Measurements from ENCODE around the gene ZBTB7B. TPM values are rescaled to one million over a fixed set of nuclear protein-coding genes. Genes with fewer than 3 reads are reported as not detected.
A peak's percentile ranks its signal among the peaks of the same experiment; 100 is the strongest.

The ZBTB7B gene
- polyA plus RNA-seq, 6 donors from 2014 or later: 2.2 to 5.5 (median 2.7) TPM; not detected in 1

DNA sequence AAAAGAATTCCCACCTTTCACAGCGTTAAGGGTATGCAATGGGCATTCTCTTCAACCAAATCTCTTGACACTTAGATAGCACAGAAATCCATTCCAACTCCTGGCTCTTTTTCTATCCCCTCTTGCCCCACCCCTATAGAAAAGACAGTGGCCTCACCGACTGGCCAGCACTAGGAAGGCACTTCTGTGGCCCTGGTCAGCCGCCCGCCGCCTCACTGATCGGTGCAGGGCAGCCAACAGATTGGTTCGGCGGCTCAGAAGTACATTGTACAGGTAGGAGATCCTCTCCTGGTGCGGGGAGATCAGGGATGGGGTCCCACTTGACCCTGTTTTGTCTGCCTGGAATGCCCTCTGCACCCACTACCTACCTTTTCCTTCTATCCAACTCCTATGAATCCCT is 21.7 kb downstream of the ZBTB7B start:
- no peaks in the 10 kb centered on the region for H3K36me3 Mint-ChIP-seq
- no peaks in the 10 kb centered on the region for H3K9me3 Mint-ChIP-seq
- no peak overlapping the region for H3K4me3 Mint-ChIP-seq
- no peak for ATAC-seq (ENCODE audit: low read depth in 2 of 2)
- peak overlapping the region in 1 of 6 donors; percentile 14 for H3K27ac Mint-ChIP-seq
- DNase-seq: no peak
- H3K27me3 Mint-ChIP-seq: no peaks in the 10 kb centered on the region
- H3K4me1 Mint-ChIP-seq: peaks cover 7 to 18% (median 13%) of the 10 kb centered on the region in 3 donors

DNA sequence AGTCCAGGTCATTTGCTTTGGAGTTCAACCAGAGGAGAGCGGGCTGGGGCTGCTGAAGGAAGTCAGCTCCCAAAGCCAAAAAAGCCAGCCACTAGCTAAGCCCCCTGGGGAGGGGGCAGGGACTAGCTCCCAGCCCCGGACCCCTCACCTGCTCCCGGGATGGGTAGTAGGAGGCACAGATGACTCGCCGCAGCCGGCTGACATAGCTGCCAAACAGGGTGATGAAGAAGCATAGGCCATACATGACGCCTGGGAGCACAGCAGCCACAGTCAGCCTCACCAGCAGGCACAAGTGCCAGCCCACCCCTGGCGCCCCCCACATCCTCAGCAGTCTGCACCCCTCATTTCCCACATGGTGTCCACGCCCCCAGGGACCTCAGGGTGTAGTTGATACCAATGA is 23.6 kb downstream of the ZBTB7B start:
- DNase-seq (no peak), ATAC-seq (ENCODE audit: low read depth in 2 of 2) (no peak)
- no peak overlapping the region for H3K27ac Mint-ChIP-seq
- H3K9me3 Mint-ChIP-seq: no peaks in the 10 kb centered on the region
- H3K27me3 Mint-ChIP-seq: no peaks in the 10 kb centered on the region
- H3K4me1 Mint-ChIP-seq: peaks cover 0 to 9% (median 4%) of the 10 kb centered on the region in 3 donors
- no peaks in the 10 kb centered on the region for H3K36me3 Mint-ChIP-seq
- no peak overlapping the region for H3K4me3 Mint-ChIP-seq

DNA sequence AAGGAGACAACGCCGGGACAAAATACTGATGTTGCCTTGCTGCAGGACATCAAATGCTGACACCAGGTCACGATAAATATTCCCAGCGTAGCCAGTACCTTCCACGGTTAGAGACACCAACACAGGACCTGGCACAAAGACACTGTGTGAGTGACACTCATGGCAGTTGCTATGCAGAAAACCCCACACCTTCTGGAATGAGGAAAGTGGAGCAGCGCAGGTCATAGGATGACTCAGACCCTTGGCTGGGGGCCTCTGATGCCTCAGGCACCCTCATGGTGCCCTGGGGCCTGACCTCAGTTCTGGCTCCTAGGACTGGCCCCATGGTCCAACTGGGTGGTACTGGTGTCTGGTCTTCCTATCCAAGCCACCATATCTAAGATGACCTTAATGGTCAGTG is 24.0 kb downstream of the ZBTB7B start:
- ATAC-seq (ENCODE audit: low read depth in 2 of 2) (no peak), DNase-seq (no peak)
- Mint-ChIP-seq H3K4me1 (peaks cover 0 to 5% (median under 1%) of the 10 kb centered on the region in 3 donors), H3K27me3 (no peaks in the 10 kb centered on the region), H3K36me3 (no peaks in the 10 kb centered on the region), H3K9me3 (no peaks in the 10 kb centered on the region), H3K27ac (no peak overlapping the region), H3K4me3 (no peak overlapping the region)

DNA sequence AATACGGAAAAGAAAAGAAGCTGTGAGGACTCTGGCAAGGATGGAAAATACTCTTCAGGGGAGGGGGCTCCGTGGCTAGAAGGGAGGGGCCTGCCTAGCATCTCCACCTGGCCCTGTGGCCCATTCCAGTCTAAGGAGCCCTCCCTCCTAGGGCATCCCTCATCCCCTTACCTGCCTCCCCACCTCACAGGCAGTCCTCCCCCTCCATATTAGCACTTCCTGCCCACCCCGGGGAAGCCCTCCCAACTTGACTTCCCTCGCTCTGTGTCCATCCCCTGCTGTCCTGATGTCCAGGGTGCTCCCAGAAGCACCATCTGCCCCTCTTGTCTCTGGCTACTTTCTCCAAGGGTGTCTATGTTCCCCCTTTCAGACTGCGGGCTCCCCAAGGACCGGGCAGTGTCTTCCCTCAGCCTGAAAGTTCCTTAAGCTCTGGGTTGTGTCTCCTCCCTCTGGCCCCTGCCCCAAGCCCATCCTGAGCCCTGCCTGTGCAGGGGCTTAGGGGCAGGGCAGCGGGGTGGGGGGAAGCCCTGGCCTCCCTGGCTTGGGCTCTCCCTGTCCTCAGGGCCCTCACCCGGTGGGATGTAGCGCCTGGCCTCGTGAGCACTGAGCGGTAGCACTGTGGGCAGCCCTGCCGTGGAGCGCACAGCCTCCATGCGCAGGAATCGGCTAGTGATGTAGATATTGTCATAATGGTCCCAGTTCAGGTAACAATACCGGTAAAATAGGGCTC is 27.1 kb downstream of the ZBTB7B start:
- no peak overlapping the region for H3K4me3 Mint-ChIP-seq
- no peaks in the 10 kb centered on the region for H3K36me3 Mint-ChIP-seq
- peaks cover 0 to 4% (median 0%) of the 10 kb centered on the region in 3 donors for H3K27me3 Mint-ChIP-seq
- ATAC-seq (ENCODE audit: low read depth in 2 of 2): no peak
- H3K9me3 Mint-ChIP-seq: no peaks in the 10 kb centered on the region
- H3K27ac Mint-ChIP-seq: no peak overlapping the region
- no peaks in the 10 kb centered on the region for H3K4me1 Mint-ChIP-seq
- DNase-seq: no peak

DNA sequence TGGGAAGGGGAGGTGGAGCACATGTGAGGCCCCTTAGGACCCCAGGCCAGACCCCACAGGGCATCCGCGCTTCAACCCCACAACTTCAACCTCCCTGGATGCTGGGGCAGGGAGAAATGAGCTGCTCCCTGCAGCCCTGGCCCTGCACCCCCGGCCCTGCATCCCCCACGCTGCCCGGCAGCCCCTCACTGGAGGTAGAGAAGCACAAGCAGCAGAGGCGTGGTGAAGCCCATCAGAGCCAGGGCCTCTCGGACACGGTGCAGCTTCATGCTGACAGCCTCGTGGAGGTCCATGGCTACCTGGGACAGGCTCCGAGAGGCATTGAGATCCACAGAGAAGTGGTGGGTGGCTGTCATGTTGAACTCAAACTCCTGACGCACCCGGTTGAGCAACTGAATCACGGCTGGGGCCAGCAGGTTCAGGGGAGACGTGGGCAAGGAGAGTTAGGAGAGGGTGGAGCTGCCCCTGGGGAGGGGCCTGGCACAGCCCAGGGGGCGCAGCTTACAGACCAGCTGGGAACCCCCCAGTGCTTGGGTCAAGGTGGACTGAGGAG is 27.7 kb downstream of the ZBTB7B start:
- H3K9me3 Mint-ChIP-seq: no peaks in the 10 kb centered on the region
- no peaks in the 10 kb centered on the region for H3K36me3 Mint-ChIP-seq
- peaks cover 0 to 10% (median 0%) of the 10 kb centered on the region in 3 donors for H3K27me3 Mint-ChIP-seq
- no peak overlapping the region for H3K27ac Mint-ChIP-seq
- ATAC-seq (ENCODE audit: low read depth in 2 of 2): no peak
- no peaks in the 10 kb centered on the region for H3K4me1 Mint-ChIP-seq
- DNase-seq: no peak
- H3K4me3 Mint-ChIP-seq: no peak overlapping the region

DNA sequence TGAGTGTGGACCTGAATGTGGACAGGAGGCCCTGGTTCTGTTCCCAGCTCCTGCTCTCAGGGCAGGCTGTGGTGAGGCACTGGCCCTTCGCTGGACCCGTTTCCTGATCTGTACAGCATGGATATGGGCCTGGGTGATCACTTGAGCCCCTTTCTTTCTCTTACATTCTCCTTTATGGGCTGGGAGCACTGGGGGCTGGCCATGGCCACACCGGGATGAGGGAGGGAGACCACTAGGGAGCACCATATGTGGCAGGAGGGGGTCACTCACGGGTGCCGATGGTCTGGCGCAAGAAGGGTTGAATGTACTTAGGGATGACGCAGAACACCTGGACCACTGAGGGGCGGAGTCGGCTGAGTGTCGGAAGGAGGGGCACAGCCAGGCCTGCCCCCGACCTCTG is 28.3 kb downstream of the ZBTB7B start:
- DNase-seq (no peak), ATAC-seq (ENCODE audit: low read depth in 2 of 2) (no peak)
- Mint-ChIP-seq H3K27me3 (peaks cover 0 to 10% (median 0%) of the 10 kb centered on the region in 3 donors), H3K4me3 (no peak overlapping the region), H3K36me3 (no peaks in the 10 kb centered on the region), H3K4me1 (no peaks in the 10 kb centered on the region), H3K27ac (no peak overlapping the region), H3K9me3 (no peaks in the 10 kb centered on the region)

DNA sequence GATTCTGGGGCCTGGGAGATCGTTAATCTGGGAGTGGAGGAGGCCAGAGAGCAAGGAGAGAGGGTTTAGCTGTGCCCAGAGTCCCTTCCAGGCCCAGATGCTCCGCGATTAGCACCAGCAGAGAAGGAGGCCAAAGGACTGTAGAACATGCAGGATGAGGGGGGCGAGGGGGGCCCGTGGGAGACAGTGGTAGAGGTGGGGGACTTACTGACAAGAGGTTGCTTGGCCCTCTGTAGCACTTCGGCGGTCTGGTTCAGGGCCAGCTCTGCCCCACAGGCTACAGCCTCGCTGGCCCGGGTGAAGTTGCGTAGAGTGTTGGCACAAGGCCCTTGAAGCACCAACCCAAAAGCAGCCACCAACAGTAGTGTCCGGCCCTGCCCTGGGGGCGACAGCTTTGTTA is 30.3 kb downstream of the ZBTB7B start:
- Mint-ChIP-seq H3K27me3 (peaks cover 0 to 12% (median under 1%) of the 10 kb centered on the region in 3 donors), H3K4me1 (no peaks in the 10 kb centered on the region), H3K9me3 (no peaks in the 10 kb centered on the region), H3K36me3 (no peaks in the 10 kb centered on the region), H3K4me3 (no peak overlapping the region), H3K27ac (peak overlapping the region in 1 of 6 donors; percentile 60)
- no peak for DNase-seq
- no peak for ATAC-seq (ENCODE audit: low read depth in 2 of 2)

DNA sequence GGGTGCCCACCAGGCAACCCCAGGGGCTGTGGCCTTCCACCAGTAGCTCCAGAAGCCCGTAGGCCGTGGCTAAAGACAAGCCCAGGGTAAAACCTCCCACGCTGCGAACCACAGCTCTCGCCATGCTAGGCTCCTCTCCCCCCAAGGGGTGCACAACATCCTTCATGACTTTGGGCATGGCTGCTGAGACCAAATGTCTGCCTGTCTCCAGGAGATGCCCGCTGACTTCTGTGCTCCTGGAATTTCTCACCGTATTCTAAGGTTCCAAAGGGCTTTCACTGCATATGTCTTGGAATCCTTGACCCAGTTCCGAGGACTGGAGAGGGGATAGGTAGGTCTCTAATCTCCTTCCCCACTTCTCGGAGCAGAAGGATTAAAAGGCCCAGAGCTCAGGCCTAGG is 30.9 kb downstream of the ZBTB7B start, which contains the start of the genes DCST1 and DCST2:
Gene DCST1 (plus strand): TSS at position 301 of the 400 bp plus-strand sequence. CDS start 213 bp downstream, outside the sequence.
Gene DCST2 (minus strand): TSS at position 258 of the 400 bp plus-strand sequence. CDS start 80 bp downstream, at position 178.
- Mint-ChIP-seq H3K4me3 (peak within 1 kb of the TSS in 1 of 8 donors; percentile 34), H3K4me1 (no peaks in the 10 kb centered on the region), H3K27me3 (peaks cover 2 to 18% (median 7%) of the 10 kb centered on the region in 3 donors), H3K9me3 (no peaks in the 10 kb centered on the region), H3K36me3 (no peaks in the 10 kb centered on the region), H3K27ac (peak within 1 kb of the TSS in 1 of 6 donors; percentile 60)
- no peak for ATAC-seq (ENCODE audit: low read depth in 2 of 2)
- DNase-seq: no peak

DNA sequence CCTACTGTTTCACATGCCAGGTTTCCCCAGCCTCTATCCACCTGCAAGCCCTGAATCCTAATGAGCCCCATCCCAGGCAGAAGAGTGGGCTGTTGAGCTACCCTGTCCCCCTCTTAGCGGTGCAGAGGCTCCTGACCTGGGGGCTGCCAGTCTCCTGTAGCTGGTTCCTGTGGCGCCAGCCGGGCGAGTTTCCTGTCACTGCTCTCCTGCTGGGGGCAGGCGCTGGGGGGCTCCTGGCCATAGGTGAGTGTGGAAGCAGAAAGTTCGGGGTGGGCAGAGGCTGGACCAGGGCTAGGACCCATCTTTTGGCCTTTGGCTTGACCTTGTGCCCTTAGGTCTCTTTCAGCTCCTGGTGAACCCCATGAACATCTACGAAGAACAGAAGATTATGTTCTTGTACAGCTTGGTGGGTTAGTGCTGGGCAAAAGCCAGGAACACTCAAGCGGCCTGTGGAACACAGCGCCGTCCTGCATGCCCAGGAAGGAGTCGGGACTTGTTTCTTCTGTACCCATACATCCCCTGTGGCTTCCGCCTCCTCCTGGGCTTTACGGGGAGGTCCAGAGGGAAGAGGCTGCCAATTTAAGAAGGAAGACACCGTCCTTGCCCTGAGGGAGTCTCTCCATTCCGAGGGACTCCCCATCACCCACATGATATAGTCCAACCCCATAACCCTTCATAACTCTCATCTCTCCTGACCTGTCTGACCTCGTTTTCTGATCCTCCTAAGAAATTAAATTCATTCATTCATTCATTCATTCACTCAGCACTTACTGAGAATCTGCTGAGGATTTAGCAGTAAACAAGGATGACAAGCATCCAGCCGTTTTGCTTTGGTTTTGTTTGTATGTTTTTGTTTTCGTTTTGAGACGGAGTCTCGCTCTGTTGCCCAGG is 32.0 kb downstream of the ZBTB7B start:
- H3K27ac Mint-ChIP-seq: peak overlapping the region in 1 of 6 donors; percentile 50
- H3K4me3 Mint-ChIP-seq: no peak overlapping the region
- no peaks in the 10 kb centered on the region for H3K36me3 Mint-ChIP-seq
- H3K4me1 Mint-ChIP-seq: no peaks in the 10 kb centered on the region
- DNase-seq (no peak), ATAC-seq (ENCODE audit: low read depth in 2 of 2) (no peak)
- H3K27me3 Mint-ChIP-seq: peaks cover 9 to 28% (median 13%) of the 10 kb centered on the region in 3 donors
- H3K9me3 Mint-ChIP-seq: no peaks in the 10 kb centered on the region

DNA sequence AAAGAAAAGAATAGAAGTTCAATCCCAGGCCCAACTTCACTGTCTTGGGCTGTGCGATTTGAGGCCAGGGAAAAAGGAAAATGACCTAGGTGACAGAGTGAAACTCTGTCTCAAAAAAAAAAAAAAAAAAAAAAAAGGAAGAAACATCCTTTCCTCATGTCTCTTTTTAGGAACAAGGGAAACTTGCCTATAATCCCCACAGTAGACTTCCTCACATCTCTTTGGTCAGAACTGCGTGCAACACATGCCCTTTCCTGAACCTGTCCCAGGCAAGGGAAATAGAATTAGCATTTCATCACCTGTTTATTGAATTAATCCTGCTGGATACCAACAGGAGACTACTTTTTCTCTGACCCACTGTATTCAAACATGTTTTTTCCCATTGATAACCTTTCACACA is 33.3 kb downstream of the ZBTB7B start:
- DNase-seq (no peak), ATAC-seq (ENCODE audit: low read depth in 2 of 2) (no peak)
- Mint-ChIP-seq H3K27me3 (peaks cover 9 to 28% (median 14%) of the 10 kb centered on the region in 3 donors), H3K36me3 (no peaks in the 10 kb centered on the region), H3K4me1 (no peaks in the 10 kb centered on the region), H3K27ac (no peak overlapping the region), H3K9me3 (no peaks in the 10 kb centered on the region), H3K4me3 (no peak overlapping the region)

DNA sequence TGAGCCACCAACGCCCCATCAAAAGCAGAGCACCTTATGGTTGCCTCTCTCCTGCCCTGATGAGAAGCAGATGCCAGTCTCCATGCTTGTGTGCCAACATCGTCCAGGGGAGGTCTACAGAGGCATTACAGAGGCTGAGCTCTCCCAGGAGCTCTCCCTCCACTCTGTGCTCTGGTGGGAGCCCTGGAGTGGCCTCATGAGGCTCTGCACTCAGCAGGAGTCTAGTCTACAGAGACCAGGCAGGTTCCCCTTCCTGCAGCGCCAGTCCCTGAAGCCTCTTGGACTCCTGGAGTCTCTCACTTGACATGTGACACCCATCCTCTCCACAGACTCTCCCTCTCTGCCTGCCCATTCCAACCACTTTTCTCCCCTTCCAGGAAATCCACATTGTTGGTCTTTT is 34.4 kb downstream of the ZBTB7B start:
- Mint-ChIP-seq H3K4me1 (no peaks in the 10 kb centered on the region), H3K9me3 (no peaks in the 10 kb centered on the region), H3K36me3 (no peaks in the 10 kb centered on the region), H3K27me3 (peaks cover 9 to 28% (median 14%) of the 10 kb centered on the region in 3 donors), H3K27ac (peak overlapping the region in 1 of 6 donors; percentile 62), H3K4me3 (peak overlapping the region in 1 of 8 donors; percentile 52)
- DNase-seq (no peak), ATAC-seq (ENCODE audit: low read depth in 2 of 2) (no peak)

DNA sequence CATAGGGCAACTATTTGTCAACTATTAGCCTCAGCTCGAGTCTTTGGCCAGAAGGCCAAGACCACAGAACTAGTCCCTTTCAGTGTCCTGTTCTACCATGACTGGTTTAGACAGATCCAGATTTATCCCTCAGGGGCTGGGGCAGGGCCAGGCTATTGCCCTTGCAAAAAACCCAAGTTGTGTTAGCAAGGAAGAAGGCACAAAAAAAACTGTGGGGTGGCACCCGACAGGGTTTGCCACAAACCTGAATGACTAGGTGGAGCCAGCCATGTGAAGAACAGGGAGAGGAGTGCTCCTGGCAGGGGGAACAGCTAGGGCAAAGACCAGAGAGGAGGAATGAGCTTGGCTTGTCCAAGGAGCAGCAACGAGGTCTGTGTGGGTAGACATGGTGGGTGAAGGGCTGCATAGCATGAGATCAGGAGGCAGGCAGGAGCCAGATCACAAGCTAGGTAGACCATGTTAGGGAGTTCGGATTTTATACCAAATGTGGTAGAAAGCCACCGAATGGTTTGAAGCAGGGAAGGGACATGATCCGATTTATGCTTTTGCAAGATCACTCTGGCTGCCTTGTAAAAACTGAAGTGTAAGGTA is 35.3 kb downstream of the ZBTB7B start:
- peaks cover 9 to 28% (median 19%) of the 10 kb centered on the region in 3 donors for H3K27me3 Mint-ChIP-seq
- no peak for DNase-seq
- no peak overlapping the region for H3K4me3 Mint-ChIP-seq
- no peaks in the 10 kb centered on the region for H3K9me3 Mint-ChIP-seq
- peak overlapping the region in 1 of 6 donors; percentile 65 for H3K27ac Mint-ChIP-seq
- H3K36me3 Mint-ChIP-seq: no peaks in the 10 kb centered on the region
- ATAC-seq (ENCODE audit: low read depth in 2 of 2): no peak
- H3K4me1 Mint-ChIP-seq: no peaks in the 10 kb centered on the region

All from naive B cell (primary cell).